ENCODE data around the gene LTB.

The LTB gene

GRCh38 chr6:31619805-31620585, 37.8 kb upstream of the LTB start (continued):
- TF ChIP-seq KLF17 (tag by site-specific recombination; IDR thresholded peaks at IDR 0.05) (peak; percentile 86), ZNF692 (tag by site-specific recombination; IDR thresholded peaks at IDR 0.05) (peak; percentile 32), KLF16 (tag by site-specific recombination; IDR thresholded peaks at IDR 0.05) (peak; percentile 94)

GRCh38 chr6:31617010-31617409, 34.8 kb upstream of the LTB start:
- Histone ChIP-seq H3K27ac (ENCODE audit: extremely low read depth, low read depth, low read length) (no peak overlapping the region), H3K4me1 (ENCODE audit: control insufficient read depth, insufficient read depth, low read length) (peaks cover under 1% of the 10 kb centered on the region; the same call in 1 of the 2 replicates), H3K4me3 (ENCODE audit: low read depth, low read length) (no peak overlapping the region), H3K36me3 (ENCODE audit: control insufficient read depth in 2 of 2, insufficient read depth in 1 of 2, low read length in 2 of 2) (peaks cover 0 to 8% of the 10 kb centered on the region in 2 experiments; a peak in 1 of 3 replicates), H3K9me3 (ENCODE audit: control insufficient read depth, insufficient read depth, low read depth, low read length) (no peaks in the 10 kb centered on the region)
- CTCF ChIA-PET = interaction anchor here (0.6 to 3.7 kb wide), 3 partner anchors 18 to 209 kb away, joined by 3 to 22 read pairs (median 3); no protein-coding TSS in a partner anchor
- POLR2A ChIA-PET = interaction anchor here (0.9 kb wide), 2 partner anchors 35 to 44 kb away, joined by 3 read pairs; partner anchors contain the start of gene C6orf47
- TF ChIP-seq KLF1 (tag by site-specific recombination; IDR thresholded peaks at IDR 0.05) = no peak
- no peak for TF ChIP-seq ZNF639 (tag by site-specific recombination; IDR thresholded peaks at IDR 0.05)
- TF ChIP-seq PRDM4 (tag by site-specific recombination; IDR thresholded peaks at IDR 0.05) = no peak
- TF ChIP-seq ZXDB (tag by site-specific recombination; IDR thresholded peaks at IDR 0.05) = no peak
- no peak for TF ChIP-seq ZNF133 (tag by site-specific recombination; IDR thresholded peaks at IDR 0.05)
- no peak for TF ChIP-seq PRDM6 (tag by site-specific recombination; IDR thresholded peaks at IDR 0.05)
- no peak for TF ChIP-seq HOXD13 (CRISPR knock-in tag; IDR thresholded peaks at IDR 0.05; ENCODE audit: borderline replicate concordance)
- TF ChIP-seq ZNF394 (tag by site-specific recombination; IDR thresholded peaks at IDR 0.05; ENCODE audit: borderline replicate concordance) = no peak
- TF ChIP-seq ZNF555 (tag by site-specific recombination; conservative IDR thresholded peaks at IDR 0.05) = no peak
- no peak for TF ChIP-seq ZNF571 (tag by site-specific recombination; IDR thresholded peaks at IDR 0.05)
- TF ChIP-seq ZNF423 (tag by site-specific recombination; IDR thresholded peaks at IDR 0.05) = no peak
- no peak for TF ChIP-seq ZNF280D (tag by site-specific recombination; IDR thresholded peaks at IDR 0.05)
- no peak for TF ChIP-seq ZNF169 (tag by site-specific recombination; IDR thresholded peaks at IDR 0.05)
- no peak for TF ChIP-seq ZNF146 (tag by site-specific recombination; IDR thresholded peaks at IDR 0.05)
- TF ChIP-seq ZNF114 (tag by site-specific recombination; IDR thresholded peaks at IDR 0.05) = no peak
- TF ChIP-seq ZNF10 (tag by site-specific recombination; IDR thresholded peaks at IDR 0.05) = no peak
- TF ChIP-seq EGR2 (tag by site-specific recombination; IDR thresholded peaks at IDR 0.05; ENCODE audit: low read depth) = no peak
- TF ChIP-seq ZNF701 (tag by site-specific recombination; IDR thresholded peaks at IDR 0.05) = no peak

Data from HEK293 (cell line).